ENCODE data around the gene VIPR1. TPM values are rescaled to one million over a fixed set of nuclear protein-coding genes. Genes with fewer than 3 reads are reported as not detected.
A peak's percentile ranks its signal among the peaks of the same experiment; 100 is the strongest.
"Not testable (repeated sequence)": the region's sequence is repeated elsewhere in the genome, so short reads cannot be mapped to it uniquely, and the experiment has no call there.

The VIPR1 gene
- total RNA-seq, 1 donor from 2014 or later, result 27.0 TPM

DNA sequence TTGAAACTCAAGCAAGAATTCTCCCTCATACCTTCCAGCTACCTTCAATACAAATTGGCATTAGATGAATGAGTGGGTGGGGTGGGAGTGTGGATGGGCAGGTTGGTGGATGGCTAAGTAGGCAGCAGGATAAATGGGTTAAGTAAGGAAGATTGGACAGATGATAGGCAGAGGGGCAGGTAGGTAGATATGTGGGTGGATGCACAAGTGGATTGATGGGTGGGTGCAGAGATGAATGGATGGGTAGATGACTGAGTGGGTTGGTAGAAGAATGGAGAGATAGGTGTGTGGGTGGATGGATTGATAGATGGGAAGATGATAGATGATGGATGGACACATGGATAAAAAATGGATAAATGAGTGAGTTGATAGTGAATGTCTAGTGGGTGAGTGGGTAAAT lies 27.6 kb downstream of the VIPR1 start:
- ATAC-seq (no peak), DNase-seq (ENCODE audit: low spot score) (no peak)

DNA sequence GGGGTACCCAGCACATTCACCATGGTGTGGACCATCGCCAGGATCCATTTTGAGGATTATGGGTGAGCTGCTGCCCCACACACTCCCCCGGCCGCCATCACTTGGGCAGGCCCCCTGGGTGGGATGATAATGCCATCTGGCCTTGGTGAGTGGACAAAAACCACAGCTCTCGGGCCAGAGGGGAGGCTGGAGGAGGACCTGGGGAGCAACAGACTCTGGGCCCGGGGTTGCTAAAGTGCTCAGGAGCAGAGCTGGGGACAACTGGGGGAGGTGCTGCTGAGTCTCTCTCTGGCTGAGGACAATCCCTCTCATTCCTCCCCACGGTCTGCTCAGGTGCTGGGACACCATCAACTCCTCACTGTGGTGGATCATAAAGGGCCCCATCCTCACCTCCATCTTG lies 29.0 kb downstream of the VIPR1 start:
- no peak for DNase-seq (ENCODE audit: low spot score)
- ATAC-seq, result no peak

GRCh38 chr3:42532229-42532628 lies 29.8 kb downstream of the VIPR1 start:
- ATAC-seq (no peak), DNase-seq (ENCODE audit: low spot score) (no peak)

DNA sequence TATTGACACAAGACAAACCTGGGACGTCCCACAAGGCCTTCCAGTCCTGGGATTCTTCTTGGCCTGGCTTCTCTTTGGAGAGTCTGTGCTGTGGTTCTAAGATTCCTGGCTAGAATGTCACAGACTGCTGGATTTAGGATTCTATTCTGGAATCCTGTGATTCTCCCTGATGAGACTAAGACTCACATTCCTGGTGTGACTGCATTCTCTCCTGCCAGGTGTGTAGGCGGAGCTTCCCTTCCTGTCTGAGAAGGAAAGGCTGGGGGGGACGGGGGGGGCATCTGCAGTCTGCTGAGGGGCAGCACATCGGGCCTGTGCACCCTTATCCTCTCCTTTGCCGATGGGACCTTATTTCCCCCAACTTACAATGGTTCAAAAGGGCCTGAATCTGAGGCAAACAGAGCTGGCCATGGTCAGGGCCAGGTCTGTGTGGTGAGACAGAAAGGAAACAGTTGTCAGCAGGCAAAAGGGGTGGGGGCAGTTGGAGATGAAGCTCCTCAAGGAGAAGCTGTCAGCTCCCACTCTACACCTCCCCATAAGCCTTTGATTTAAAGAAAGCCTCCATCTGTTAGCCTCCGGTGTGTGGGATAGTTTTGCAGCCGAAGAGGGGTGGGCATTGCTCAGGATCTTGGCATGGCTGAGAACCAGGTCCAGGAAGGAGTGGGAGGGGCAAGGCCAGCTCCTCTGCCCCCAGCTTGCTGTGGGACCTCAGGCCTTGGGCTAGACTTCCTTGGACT lies 30.9 kb downstream of the VIPR1 start:
- ATAC-seq, result no peak
- DNase-seq (ENCODE audit: low spot score), result no peak

DNA sequence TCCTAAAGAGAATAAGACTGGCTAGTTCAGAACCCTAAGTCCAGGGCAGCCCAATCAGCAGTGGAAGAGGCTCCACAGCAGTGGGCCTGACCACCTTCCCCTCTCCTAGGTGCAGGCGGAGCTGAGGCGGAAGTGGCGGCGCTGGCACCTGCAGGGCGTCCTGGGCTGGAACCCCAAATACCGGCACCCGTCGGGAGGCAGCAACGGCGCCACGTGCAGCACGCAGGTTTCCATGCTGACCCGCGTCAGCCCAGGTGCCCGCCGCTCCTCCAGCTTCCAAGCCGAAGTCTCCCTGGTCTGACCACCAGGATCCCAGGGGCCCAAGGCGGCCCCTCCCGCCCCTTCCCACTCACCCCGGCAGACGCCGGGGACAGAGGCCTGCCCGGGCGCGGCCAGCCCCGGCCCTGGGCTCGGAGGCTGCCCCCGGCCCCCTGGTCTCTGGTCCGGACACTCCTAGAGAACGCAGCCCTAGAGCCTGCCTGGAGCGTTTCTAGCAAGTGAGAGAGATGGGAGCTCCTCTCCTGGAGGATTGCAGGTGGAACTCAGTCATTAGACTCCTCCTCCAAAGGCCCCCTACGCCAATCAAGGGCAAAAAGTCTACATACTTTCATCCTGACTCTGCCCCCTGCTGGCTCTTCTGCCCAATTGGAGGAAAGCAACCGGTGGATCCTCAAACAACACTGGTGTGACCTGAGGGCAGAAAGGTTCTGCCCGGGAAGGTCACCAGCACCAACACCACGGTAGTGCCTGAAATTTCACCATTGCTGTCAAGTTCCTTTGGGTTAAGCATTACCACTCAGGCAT lies 33.7 kb downstream of the VIPR1 start:
- peak; percentile 75 for ATAC-seq
- no peak for DNase-seq (ENCODE audit: low spot score)

- no peak for ATAC-seq
- DNase-seq (ENCODE audit: low spot score), result no peak
These were observed 34.9 kb downstream of the VIPR1 start for GRCh38 chr3:42537350-42537749.

DNA sequence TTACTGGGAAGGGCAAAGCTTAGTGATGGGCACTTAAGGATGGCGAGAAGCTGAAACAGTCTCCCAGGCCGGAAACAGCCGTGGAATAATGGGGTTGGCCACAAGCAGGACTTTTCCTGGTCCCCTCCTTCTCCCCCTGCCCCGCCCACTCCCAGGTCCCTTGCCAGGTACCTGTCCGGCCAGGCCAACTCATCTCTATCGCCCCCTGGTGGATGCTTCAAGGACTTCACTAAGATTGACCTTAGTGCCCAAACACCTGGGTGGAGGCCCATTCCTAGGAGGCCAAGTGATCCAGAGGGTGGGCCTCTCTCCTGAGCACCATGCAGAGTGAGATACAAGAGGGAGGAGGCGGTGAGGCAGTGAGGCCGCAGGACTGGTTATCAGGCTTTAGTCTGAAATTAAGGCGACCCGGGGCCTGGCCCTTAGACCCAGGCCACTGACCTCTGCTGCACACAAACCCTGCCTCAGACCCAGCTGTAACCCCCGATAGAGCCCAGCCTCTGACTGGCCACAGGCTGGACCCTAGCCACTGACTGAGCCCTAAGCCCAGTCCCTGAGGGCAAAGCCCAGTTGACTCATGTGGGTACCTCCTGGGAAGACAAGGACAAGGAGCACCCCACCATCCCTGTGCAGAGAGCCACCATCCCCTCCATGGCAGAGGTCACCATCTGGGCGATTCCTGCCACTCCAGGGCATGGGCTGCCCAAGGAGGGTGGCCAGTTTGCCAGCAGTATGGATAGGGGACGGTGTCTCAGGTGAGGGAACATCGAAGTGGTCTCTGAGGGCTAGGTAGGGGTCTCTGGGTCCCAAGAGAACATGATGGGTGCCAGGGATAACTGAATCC lies 37.6 kb downstream of the VIPR1 start:
- peak; percentile 72 for DNase-seq (ENCODE audit: low spot score)
- peak; percentile 66 for ATAC-seq

DNA sequence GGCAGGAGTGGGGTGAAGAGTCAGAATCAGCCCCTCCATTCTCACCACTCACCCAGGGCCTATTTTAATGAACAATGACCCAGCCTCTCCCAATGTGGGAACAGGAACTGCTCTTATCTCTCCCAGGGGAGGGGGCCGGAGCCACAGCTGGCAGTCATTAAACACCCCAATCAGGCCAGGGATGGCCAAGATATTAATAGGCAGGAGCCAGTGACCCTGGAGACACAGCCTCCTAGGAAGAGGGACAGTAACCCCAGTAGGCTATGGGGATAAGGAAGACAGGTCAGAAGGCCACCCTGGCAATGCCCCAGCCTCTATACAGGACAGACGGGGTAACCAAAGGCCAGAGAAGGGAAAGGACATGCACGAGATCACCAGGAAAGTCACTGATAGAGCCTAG lies 38.6 kb downstream of the VIPR1 start:
- no peak for ATAC-seq
- no peak for DNase-seq (ENCODE audit: low spot score)

- peak; percentile 87 for DNase-seq (ENCODE audit: low spot score)
- ATAC-seq, result peak; percentile 86
These were observed 42.2 kb downstream of the VIPR1 start for GRCh38 chr3:42544492-42545283.

DNA sequence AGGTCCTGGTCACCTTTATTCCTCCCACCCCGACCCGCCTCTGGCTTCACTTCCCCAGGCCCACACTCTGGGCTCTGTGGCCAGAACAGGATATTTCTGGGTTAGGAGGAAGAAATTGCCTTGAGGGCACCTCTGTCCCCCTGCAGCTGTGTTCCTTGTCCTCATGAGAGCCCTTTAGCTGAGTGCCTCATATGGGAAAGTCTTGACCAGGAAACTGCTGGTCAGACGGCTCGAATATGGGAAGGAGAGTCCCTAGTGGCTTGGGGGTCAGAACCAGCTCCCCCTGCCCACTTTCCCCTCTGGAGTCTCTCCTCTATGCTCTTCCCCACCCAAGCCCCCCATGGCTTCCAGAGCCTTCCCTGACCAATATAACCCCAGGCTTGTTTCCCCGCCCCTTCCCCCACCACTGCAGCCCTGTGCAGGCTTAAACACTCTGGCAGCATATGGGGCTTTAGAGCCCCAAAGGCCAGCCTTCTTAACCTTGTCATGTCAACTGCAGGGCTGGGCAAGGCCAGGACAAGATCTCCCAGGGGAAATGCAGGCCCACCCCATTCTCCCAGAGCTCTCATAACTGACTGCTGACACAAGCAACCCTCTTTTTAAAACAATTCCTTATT lies 42.9 kb downstream of the VIPR1 start:
- no peak for DNase-seq (ENCODE audit: low spot score)
- ATAC-seq, result no peak

DNA sequence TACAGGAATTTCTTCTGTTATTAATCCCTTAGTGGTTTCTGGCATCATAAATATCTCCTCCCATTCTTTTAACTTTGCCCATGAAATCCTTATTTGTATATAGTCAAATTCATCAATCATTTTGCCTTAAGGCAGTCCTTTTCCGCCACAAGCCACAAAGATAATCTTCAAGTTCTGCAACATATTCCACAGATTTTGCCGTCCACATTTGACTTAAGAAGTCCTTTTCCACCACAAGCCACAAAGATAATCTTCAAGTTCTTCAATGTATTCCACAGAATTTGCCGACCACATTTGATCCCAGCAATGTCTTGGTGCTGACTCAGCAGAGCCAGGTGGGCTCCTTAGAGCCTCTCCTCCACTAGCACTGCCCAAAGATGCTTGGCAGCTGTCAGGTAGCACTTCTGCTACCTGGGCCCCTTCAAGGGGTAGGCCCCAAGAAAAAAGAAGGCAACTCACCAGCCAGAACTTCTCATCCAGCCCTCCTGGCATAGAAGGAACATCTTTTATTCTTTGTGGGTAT lies 44.3 kb downstream of the VIPR1 start:
- DNase-seq (ENCODE audit: low spot score) (no peak), ATAC-seq (no peak)

DNA sequence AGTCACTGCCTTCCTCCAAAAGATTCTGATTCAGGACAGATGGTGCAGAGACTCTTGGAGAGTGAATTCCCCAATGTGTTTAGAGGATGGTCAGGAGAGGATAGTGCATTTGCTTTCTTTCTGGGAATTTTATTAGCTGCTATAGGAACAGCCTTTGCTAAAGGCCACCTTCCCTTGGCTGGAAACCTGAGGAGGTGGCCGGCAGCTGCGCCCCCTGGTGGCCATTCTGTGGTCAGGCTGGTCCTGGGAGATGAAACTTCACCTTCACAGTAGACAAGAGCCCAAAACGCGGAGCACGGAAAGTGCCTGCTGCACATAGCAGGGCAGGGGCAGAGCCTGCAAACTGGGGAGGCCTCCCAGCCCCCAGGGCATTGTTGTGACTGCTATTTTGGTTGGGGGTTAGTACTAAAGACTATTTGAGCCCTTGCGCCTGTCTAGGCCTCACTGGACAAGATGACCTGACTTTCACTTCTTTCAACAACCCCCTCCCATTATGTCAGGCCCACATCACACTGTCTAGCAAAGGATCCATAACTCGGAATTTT lies 45.0 kb downstream of the VIPR1 start:
- ATAC-seq (peak; percentile 70), DNase-seq (ENCODE audit: low spot score) (peak; percentile 78)

DNA sequence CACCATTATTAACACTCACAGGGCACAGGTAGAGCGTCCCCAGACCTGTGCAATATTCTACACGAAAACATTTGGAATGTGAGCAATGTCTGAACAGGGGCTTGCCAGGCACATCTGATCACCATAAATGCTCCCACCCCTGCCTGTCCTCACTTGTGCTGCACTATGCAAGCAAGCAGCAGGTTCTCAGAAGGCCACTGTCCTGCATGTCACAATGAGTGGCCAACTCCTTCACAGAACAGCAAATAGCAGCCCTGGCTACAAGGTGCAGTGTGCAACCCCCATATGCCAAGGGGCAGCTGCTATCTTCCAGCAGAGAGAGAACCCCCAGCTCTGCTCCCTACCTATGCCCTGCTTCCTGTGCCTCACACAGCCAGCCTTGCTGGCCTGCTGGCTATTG lies 46.7 kb downstream of the VIPR1 start:
- no peak for ATAC-seq
- DNase-seq (ENCODE audit: low spot score), result no peak

GRCh38 chr3:42550250-42550649 lies 47.8 kb downstream of the VIPR1 start:
- no peak for DNase-seq (ENCODE audit: low spot score)
- ATAC-seq, result no peak

DNA sequence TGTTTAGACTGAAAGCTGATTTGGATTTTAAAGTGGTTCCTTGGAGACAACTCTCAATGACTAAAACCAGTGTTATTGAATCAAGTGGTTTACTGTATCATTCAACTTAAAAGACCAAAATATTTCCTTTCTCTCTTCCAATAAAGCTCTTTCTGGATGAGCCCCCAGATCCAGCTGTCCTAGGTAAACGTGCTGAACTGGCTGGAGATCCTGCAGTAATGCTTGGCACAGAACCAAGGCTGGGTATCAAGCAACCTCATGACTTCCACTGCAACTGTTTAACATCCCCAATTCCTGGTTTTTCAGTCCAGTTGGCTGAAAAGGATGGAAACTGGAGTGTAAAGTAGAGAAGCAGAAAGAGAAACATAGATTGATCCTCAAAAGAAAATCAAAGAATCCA lies 50.4 kb downstream of the VIPR1 start:
- ATAC-seq, result no peak
- DNase-seq (ENCODE audit: low spot score), result no peak

- ATAC-seq, result no peak
- DNase-seq (ENCODE audit: low spot score), result no peak
These were observed 53.7 kb downstream of the VIPR1 start for GRCh38 chr3:42556089-42556632.

DNA sequence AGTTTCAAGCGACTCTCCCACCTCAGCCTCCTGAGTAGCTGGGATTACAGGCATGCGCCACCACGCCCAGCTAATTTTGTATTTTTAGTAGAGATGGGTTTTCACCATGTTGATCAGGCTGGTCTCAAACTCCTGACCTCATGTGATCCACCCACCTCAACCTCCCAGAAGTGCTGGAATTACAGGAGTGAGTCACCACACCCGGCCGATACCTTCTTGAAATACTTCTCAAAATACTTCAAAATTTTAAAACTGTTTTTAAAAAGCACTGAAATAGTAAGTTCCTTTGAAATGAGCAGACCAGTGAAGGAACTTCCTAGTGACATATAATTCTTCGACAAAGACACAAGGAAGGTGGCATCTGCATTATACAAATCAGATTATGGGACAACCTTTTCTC lies 54.4 kb downstream of the VIPR1 start:
- DNase-seq (ENCODE audit: low spot score); ATAC-seq: not testable (repeated sequence)

DNA sequence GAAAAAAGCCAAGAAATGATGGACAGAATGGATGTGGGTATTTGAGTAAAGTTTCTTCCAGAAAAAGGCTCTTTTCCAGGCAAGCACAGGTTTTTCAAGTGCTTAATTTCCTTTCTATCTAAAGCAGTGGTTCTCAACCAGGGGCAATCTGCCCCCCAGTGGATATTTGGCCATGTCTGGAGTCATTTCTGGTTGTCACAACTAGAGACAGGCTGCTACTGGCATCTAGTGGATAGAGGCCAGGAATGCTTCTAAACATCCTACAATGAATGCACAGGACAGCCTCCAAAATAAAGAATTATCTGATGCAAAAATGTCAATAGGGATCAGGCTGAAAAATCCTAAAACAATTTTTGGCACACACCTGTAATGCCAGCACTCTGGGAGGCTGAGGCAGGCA lies 55.4 kb downstream of the VIPR1 start:
- no peak for DNase-seq (ENCODE audit: low spot score)
- peak; percentile 44 for ATAC-seq

All from left lobe of liver (tissue), 2 donors.